Gastrocnemius medialis (tissue), 4 donors: Measurements from ENCODE around the gene POFUT1.

Experiments
- POLR2A ChIP-seq, 2 donors: fragments of 450-650 bp; IDR thresholded peaks; one replicate each; pipeline ENCODE4 v1.6.1; 2017; ENCODE audit warnings: antibody characterized with exemption in 2 of 2, mild to moderate bottlenecking in 2 of 2, moderate library complexity in 2 of 2
- TF ChIP-seq, protein P1 (sequence below), 5 experiments: fragments of 450-650 bp in 3 of 5; fragments of 200-600 bp in 2 of 5; sonication (generic) in 2 of 5; IDR thresholded peaks in 4 of 5; conservative IDR thresholded peaks in 1 of 5; 1 replicate in 4 of 5; 2 replicates in 1 of 5; pipeline ENCODE4 v1.5.1; 2016 to 2019; ENCODE audit warnings: antibody characterized with exemption in 5 of 5, mild to moderate bottlenecking in 3 of 5, moderate library complexity in 3 of 5

DNA sequence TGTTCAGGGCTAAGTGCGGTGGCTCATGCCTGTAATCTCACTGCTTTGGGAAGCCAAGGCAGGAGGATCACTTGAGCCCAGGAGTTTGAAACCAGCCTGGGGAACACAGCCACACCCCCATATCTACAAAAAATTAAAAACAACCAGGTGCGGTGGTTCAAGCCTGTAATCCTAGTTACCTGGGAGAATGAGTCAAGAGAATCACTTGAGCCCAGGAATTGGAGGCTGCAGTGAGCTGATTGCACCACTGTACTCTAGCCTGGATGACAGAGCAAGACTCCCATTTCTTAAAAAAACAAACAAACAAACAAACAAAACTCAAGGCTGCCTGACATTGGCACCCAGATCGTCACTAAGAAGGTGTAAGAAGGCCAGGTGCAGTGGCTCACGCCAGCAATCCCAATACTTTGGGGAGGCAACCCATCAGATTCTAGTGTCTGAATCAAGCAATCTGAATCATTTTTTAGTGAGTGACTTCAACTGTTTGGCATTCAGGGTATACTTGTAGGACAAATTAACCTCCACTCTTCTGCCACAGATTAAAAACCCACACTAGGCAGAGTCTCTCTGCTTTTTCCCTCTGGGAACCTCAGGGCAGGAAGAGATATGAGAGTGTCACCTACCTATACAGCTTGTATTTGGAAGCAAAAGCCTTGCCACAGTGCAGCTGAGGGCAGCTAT is 6.2 kb upstream of the POFUT1 start:
- TF ChIP-seq, protein P1, sequence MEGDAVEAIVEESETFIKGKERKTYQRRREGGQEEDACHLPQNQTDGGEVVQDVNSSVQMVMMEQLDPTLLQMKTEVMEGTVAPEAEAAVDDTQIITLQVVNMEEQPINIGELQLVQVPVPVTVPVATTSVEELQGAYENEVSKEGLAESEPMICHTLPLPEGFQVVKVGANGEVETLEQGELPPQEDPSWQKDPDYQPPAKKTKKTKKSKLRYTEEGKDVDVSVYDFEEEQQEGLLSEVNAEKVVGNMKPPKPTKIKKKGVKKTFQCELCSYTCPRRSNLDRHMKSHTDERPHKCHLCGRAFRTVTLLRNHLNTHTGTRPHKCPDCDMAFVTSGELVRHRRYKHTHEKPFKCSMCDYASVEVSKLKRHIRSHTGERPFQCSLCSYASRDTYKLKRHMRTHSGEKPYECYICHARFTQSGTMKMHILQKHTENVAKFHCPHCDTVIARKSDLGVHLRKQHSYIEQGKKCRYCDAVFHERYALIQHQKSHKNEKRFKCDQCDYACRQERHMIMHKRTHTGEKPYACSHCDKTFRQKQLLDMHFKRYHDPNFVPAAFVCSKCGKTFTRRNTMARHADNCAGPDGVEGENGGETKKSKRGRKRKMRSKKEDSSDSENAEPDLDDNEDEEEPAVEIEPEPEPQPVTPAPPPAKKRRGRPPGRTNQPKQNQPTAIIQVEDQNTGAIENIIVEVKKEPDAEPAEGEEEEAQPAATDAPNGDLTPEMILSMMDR (IDR thresholded peaks at IDR 0.05 in 4 of 5, conservative IDR thresholded peaks at IDR 0.05 in 1 of 5), result no peak
- no peak for TF ChIP-seq POLR2A (IDR thresholded peaks at IDR 0.05)
